Stimulated activated CD4-positive, alpha-beta T cell treated with anti-CD3 and anti-CD28 coated beads, Interleukin-4, amount 100 ng/mL, for 48 hours (primary cell): ENCODE measurements around the gene GPR160.

Experiments used
- DNase-seq, 2 donors: peaks; one replicate each; pipeline ENCODE4 v3.0.0-alpha.2; 2020; ENCODE audit warnings: low read depth in 2 of 2

GPR160 gene

DNA sequence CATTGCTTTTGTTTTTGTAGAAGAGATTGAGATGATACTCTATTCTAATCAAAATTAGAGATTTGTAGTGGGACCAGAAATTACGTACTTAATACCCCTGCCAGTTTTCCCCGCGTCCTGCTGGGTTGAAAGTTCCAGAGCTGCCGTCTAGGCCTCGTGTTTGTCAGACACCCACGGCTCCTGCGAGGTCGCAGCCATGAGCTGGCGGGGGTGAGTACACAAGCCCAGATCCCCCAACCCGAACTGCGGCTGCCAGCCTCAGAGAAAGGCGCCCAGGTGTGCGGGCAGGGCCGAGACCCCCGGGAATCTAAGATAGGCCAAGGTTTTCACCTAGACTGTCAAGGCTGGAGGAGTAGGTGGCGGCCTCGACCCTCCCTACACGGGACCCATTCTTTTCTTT, 26.3 kb downstream of the GPR160 start:
- no peak for DNase-seq

- DNase-seq: no peak
These were observed 37.8 kb downstream of the GPR160 start for GRCh38 chr3:170075441-170076091.

- DNase-seq: no peak
These were observed 39.0 kb downstream of the GPR160 start for GRCh38 chr3:170076715-170077238.

- DNase-seq: no peak
These were observed 39.6 kb downstream of the GPR160 start for GRCh38 chr3:170077361-170077760.

DNA sequence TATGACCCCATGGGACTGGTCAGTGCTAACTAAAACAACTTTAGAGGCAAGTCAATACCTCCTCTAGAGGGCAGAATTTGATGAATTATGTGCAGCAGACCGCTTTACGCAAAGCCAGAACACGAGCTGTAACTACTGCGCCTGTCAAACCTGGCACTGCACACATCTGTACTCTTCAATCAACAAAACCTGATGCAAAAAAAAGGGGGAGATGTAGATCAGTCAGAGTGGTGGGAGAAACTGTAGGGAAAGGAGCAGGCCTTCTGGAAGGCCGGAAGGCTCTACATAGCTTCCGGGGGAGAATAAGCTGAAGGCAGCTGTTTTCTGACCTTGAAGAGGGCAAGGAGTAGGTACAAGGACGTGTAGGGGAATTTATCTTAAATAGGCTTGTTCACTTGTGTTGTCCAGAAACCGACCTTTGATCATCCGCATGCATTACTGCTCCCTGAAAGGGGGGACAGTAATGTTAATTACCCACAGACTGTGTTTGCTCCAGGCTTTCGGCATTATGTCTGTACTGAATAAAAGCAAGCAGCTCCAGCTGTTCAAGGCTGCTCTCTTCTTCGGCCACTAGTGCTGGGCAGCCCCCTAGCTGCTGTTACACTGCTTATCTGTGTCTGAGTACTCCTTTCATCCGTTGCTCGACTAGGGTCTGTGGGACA, 41.0 kb downstream of the GPR160 start:
- DNase-seq: no peak

- DNase-seq: no peak
These were observed 41.9 kb downstream of the GPR160 start for GRCh38 chr3:170079536-170080165.

GRCh38 chr3:170080605-170081004, 42.8 kb downstream of the GPR160 start:
- DNase-seq: no peak

DNA sequence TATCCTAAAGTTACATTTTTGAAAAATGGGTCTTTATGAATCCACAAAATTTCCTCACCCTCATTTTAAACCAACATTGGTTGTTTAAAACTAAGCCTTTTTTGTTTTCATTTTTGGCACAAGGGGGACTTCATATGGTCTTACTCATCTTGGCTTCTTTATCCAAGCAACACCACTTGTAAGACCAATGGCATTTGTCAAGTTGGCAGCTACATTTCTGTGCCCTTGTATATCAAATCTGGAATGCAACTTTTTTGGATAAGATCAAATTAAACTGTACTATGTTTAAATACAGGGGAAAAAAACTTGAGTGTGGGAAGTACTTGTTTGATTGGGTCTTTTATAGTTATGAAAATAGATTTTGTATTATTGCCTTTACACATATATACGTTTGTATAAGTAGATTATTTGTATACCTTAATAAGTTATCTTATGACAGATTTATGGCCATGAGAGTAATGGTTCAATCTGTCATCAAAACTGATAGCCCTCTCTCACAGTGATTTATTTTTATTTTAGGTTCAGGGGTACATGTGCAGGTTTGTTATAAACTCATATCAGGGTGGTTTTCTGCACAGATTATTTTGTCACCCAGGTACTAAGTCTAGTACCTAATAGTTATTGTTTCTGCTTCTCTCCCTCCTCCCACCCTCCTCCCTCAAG, 43.4 kb downstream of the GPR160 start:
- DNase-seq: no peak

GRCh38 chr3:170083343-170083742, 45.5 kb downstream of the GPR160 start:
- DNase-seq: no peak

DNA sequence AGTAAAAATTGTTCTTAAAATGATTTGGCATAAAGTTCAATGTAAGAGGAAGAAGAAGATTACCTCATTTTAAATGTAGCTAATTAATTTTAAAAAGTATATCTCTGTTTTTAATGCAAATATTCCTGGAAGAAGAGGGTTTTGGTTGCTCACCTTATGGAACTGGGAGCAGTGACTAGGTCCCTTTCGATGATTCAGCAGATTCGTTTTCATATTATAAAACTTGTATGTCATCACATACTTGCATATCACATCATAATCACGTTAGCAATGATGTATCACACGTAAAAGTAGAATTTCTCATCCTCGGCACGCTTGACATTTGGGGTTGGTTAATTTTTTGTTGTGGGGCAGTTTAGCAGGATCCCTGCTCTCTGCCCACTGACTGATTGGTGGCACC, 47.6 kb downstream of the GPR160 start:
- no peak for DNase-seq

DNA sequence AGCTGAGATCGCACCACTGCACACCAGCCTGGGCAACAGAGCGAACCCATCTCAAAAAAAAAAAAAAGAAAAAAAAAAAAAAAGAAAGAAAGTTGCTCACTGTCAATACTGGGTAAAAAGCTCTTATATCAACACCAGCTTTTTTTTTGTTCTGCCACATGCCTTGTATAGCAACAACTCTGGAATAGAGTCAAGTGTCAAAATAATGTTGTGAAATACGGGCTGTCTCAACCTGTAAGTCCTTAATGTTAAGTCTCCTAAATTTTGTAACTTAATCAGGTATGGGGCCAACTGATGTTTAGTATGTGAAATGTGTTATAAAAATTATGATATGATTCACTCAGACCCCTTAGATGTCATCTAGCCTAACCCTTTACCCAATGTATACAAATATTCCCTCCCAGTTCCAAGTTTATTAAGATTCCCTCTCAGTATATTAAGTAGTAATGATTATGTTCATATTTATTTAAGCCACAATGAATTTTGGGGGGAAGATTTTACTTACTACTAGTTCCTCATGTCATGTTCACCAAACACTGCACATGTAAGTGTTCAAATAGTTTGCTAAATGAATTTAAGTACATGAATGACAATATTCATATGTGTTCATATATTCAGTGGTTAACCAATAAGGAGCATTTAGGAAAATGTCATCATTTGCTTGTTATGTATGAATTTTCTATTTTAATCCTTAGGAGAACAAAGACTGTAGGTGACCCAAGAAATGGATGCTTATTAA, 52.2 kb downstream of the GPR160 start:
- no peak for DNase-seq

DNA sequence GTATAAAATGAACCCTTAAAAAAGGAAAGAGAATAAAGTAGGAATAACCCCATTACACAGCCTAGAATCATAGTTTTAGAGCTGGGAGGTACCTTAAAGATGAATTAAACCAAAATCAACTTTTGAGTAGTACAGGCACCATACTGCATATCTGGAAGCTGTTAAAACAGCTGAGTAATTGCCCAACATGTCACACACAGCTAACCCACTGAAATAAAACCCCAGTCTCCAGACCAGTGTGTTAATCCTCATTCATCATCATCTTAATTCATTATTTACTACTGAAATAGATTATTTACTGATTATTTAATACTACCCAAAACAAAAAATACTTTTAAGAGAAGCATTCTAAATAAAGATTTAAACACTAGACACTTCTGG, 52.8 kb downstream of the GPR160 start:
- no peak for DNase-seq

DNA sequence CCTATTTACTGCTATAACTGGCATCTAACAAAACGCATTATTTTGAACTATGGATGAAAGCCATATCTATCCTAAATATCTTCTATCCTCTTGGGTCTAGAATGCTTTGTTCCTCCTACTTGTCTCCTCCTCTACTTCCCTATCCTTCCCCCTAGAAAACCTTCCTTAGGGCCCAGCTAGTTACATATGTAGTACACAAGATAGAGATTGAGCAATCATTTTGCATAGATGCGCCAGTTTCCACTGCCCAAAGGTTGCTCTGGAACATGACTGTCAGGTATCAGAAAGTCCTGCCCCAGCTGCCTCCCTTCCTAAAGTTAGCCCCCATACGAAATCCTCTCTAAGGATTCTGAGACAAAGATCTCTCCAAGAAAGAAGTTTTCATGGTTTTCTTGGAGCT, 55.1 kb downstream of the GPR160 start:
- DNase-seq: no peak

DNA sequence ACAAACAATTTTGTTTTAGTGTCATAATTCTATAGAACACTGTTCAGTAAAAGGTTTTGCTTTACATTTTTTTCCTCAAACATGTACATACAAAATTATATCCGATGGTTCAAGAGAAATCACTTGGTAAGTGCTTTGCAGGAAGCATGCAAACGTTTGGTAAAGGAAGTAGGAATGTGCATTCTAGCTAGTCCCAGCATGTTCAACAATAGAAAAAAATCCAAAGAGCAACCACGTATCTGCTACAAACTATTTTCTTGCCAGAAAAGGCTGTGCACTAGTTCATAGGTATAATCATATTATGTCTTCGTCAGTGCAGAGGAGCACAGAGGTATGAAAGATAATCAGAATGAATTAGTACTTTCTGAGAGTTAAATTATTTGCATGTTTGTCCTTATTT, 58.0 kb downstream of the GPR160 start:
- DNase-seq: no peak

- DNase-seq: no peak
These were observed 58.5 kb downstream of the GPR160 start for GRCh38 chr3:170096342-170096741.

GRCh38 chr3:170098753-170099152, 61.0 kb downstream of the GPR160 start:
- no peak for DNase-seq

DNA sequence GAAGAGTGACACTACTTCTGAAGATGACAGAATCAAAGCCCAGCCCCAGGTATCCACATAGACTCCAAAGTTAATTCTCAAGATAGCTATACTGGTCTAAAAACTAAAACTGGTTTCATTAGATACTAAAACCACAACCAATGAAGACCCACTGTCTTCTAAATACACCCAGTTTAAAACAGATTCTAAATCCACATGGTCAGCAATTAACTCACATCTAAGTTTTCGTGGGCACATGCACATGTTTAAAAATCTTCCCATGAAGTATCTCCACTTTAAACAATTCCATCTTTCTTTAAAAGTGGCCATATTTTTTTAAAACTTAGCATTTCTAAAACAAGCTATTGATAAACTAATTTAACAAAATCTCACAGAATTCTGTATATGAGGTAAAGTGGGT, 63.1 kb downstream of the GPR160 start:
- no peak for DNase-seq

GRCh38 chr3:170102431-170102830, 64.6 kb downstream of the GPR160 start:
- DNase-seq: no peak

DNA sequence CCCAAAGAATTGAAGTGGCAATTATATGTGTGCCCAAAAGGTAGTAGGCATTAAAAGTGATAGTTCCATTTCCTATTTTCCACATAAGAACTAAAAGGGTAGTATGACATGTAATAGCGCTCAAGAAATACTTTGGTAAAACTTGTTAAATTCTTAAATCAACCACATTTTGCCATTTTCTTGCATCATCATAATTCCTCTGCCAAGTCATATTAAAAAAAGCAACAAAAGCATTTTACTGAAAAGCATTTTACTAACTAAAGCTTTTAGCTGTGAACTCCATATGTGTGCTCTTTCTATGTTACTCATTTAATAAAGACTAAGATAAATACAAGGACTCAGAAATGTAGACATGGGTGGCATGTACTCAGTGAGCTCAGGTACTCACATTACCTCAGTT, 70.1 kb downstream of the GPR160 start:
- no peak for DNase-seq

- no peak for DNase-seq
These were observed 71.2 kb downstream of the GPR160 start for GRCh38 chr3:170108955-170109354.

DNA sequence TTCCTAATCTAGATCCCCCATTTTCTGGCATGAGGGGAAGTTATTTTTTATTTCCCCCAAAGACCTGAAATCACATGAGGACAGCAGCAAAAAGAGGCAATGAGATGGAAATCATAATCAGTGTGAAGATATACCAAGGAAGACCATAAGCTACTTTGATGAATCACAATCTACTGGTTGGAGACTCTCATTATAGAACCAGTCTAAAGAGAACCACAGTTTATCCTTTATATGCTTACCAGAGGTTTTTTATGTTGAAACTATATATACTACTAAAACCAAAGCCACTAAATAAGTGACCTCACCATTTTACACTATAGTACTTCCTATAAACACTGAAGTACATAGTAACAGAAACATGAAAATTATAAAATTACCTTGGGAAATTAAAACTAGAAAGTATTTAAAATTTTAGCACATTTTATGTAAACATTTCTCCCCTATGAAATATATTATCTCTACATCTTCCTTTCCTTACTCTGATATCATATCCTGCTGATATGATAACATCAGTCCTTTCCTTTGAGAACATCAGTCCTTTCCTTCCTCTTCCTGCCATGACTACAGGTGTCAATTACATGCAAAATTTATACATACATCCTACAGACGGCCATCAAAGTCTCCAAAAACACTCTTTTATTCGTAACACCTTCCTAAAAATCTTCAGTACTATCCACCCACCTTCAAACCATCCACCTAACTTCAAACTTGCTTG, 71.9 kb downstream of the GPR160 start:
- DNase-seq: no peak
